ENCODE measurements around the gene EDEM2. TPM values are rescaled to one million over a fixed set of nuclear protein-coding genes. Genes with fewer than 3 reads are reported as not detected.

EDEM2 gene
- total and polyA plus RNA-seq, 7 donors: 5.0 to 20.4 (median 8.3) TPM

GRCh38 chr20:35134880-35135279, 12.3 kb downstream of the EDEM2 start:
- intact Hi-C loops (cut with DNase I): no loop called here
- H3K27ac ChIP-seq: no peak overlapping the region
- no peak for TF ChIP-seq CTCF (IDR thresholded peaks at IDR 0.05)
- H3K4me1 ChIP-seq: no peaks in the 10 kb centered on the region
- H3K4me3 ChIP-seq: no peak overlapping the region
- H3K9me3 ChIP-seq: no peaks in the 10 kb centered on the region
- peaks cover 5 to 94% of the 10 kb centered on the region in 2 donors for H3K36me3 ChIP-seq (ENCODE audit: insufficient read depth in 1 of 2, low read depth in 1 of 2)
- no peaks in the 10 kb centered on the region for H3K27me3 ChIP-seq (ENCODE audit: insufficient read depth in 3 of 3, low read length in 2 of 3)
- peak; percentile 45 to 54 for DNase-seq
- no peak for ATAC-seq
- 78 to 88% (median 79%) methylated on average over 6 of the region's 6 CpGs for WGBS, 3 donors

- WGBS, 3 donors: 73 to 82% (median 75%) methylated on average over 9 of the region's 9 CpGs
- Histone ChIP-seq H3K27ac (no peak overlapping the region), H3K9me3 (no peaks in the 10 kb centered on the region), H3K4me3 (no peak overlapping the region), H3K36me3 (ENCODE audit: insufficient read depth in 1 of 2, low read depth in 1 of 2) (peaks cover 5 to 94% of the 10 kb centered on the region in 2 donors), H3K27me3 (ENCODE audit: insufficient read depth in 3 of 3, low read length in 2 of 3) (no peaks in the 10 kb centered on the region), H3K4me1 (no peaks in the 10 kb centered on the region)
- intact Hi-C loops (cut with DNase I): no loop called here
- ATAC-seq (no peak), DNase-seq (peak in 1 of 2 donors; percentile 41)
- TF ChIP-seq CTCF (IDR thresholded peaks at IDR 0.05): no peak
Measured at GRCh38 chr20:35134472-35134871, 12.7 kb downstream of the EDEM2 start.

DNA sequence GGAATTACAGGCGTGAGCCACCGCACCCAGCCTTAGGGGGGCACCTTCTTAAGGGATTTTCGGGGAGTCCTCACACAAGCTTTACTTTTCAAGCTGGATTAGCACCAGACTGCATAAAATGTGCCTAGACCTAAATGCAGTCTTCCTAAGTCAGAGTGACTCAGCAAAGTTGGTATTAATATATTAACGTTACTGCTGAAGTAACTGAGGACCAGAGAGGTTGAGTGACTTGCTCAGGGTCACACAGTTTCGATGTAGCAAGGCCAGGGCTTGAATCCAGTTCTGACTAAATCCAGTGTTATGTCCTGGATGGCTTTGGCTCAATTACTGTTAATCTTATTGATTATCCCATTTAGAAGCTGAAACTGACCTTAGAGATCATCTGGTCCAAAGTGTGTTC, 13.4 kb downstream of the EDEM2 start:
- intact Hi-C loops (cut with DNase I): no loop called here
- Histone ChIP-seq H3K27ac (no peak overlapping the region), H3K4me1 (no peaks in the 10 kb centered on the region), H3K4me3 (no peak overlapping the region), H3K9me3 (no peaks in the 10 kb centered on the region), H3K36me3 (ENCODE audit: insufficient read depth in 1 of 2, low read depth in 1 of 2) (peaks cover 5 to 95% of the 10 kb centered on the region in 2 donors), H3K27me3 (ENCODE audit: insufficient read depth in 3 of 3, low read length in 2 of 3) (no peaks in the 10 kb centered on the region)
- WGBS, 3 donors: 90 to 94% (median 91%) methylated on average over 5 of the region's 5 CpGs
- DNase-seq (no peak), ATAC-seq (no peak)
- no peak for TF ChIP-seq CTCF (IDR thresholded peaks at IDR 0.05)

DNA sequence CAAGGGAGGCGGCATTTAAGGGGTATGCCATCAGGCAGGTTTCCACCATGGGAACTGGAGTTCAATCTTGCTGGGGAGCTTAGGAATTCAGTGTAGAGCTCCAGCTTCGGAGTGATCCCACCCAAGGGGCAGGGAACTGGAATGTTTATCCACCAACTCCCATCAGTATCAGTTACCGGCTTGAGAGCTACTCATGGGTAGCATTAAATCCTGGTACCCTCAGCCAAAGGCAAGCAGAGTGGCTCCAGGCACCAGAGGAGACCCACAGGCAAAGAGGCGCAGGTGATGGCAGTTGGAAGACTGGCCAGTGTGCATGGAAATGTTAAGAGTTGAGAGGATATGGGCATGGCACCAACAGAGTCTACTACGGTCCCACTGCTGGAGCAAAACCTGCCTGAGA, 14.1 kb downstream of the EDEM2 start:
- TF ChIP-seq CTCF (IDR thresholded peaks at IDR 0.05): no peak
- Histone ChIP-seq H3K27ac (no peak overlapping the region), H3K27me3 (ENCODE audit: insufficient read depth in 3 of 3, low read length in 2 of 3) (no peaks in the 10 kb centered on the region), H3K4me1 (no peaks in the 10 kb centered on the region), H3K9me3 (no peaks in the 10 kb centered on the region), H3K4me3 (no peak overlapping the region), H3K36me3 (ENCODE audit: insufficient read depth in 1 of 2, low read depth in 1 of 2) (peaks cover 5 to 94% of the 10 kb centered on the region in 2 donors)
- DNase-seq: no peak
- ATAC-seq: no peak
- intact Hi-C loops (cut with DNase I): no loop called here
- WGBS, 3 donors: 84 to 87% (median 84%) methylated on average over 5 of the region's 5 CpGs

DNA sequence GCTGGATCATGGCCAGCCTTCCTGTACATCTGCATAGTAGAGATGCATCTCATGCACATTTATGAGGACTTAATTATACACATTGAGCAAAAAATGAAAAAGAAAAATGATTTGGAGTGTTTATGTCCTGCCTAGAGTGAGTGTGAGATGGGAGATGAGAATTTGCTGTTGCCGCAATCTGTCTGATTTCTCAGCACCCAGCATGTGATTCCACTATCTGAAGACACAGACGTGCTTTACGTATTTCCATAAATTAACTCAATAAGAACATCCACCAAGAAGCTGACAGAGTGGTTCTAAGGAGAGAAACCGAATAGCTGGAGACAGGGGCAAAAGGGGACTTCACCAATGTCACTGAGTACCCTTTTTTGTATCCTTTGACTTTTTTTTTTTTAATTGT, 15.2 kb downstream of the EDEM2 start:
- intact Hi-C loops (cut with DNase I): no loop called here
- Histone ChIP-seq H3K36me3 (ENCODE audit: insufficient read depth in 1 of 2, low read depth in 1 of 2) (peaks cover 5 to 93% of the 10 kb centered on the region in 2 donors), H3K9me3 (no peaks in the 10 kb centered on the region), H3K27me3 (ENCODE audit: insufficient read depth in 3 of 3, low read length in 2 of 3) (no peaks in the 10 kb centered on the region), H3K27ac (no peak overlapping the region), H3K4me1 (no peaks in the 10 kb centered on the region), H3K4me3 (no peak overlapping the region)
- TF ChIP-seq CTCF (IDR thresholded peaks at IDR 0.05): no peak
- WGBS, 3 donors: 87 to 90% (median 90%) methylated on average over 4 of the region's 4 CpGs
- DNase-seq: no peak
- ATAC-seq: no peak
